Left lung (tissue), 10 donors: Measurements from ENCODE around the gene FAH. TPM values are rescaled to one million over a fixed set of nuclear protein-coding genes. Genes with fewer than 3 reads are reported as not detected.

Experiments used
- ATAC-seq: fragments of 200-7000 bp; cut with Tn5 transposase; one replicate; pipeline ENCODE4 v1.9.1; 2020; ENCODE audit warnings: moderate library complexity
- DNase-seq, 4 donors: peaks; one replicate each; pipeline ENCODE4 v3.0.0-alpha.2; 2013 to 2020
- H3K27ac ChIP-seq, 2 donors: fragments of 200-600 bp; sonication (generic) in 1 of 2; one replicate each; pipeline versions ENCODE4 v1.5.0 to v1.8.0; 2020 to 2021
- H3K27me3 ChIP-seq, 2 donors: fragments of 200-600 bp; sonication (generic) in 1 of 2; one replicate each; pipeline versions ENCODE4 v1.5.0 to v1.8.0; 2020 to 2021
- H3K36me3 ChIP-seq, 2 donors: fragments of 200-600 bp; sonication (generic) in 1 of 2; one replicate each; pipeline versions ENCODE4 v1.5.0 to v1.8.0; 2020 to 2021
- H3K4me1 ChIP-seq, 2 donors: fragments of 200-600 bp; one replicate each; pipeline ENCODE4 v1.8.0; 2021
- H3K4me3 ChIP-seq, 2 donors: fragments of 200-600 bp; sonication (generic) in 1 of 2; one replicate each; pipeline versions ENCODE4 v1.5.0 to v1.8.0; 2020 to 2021; ENCODE audit warnings: mild to moderate bottlenecking in 1 of 2
- H3K9me3 ChIP-seq, 2 donors: fragments of 200-600 bp; sonication (generic) in 1 of 2; one replicate each; pipeline versions ENCODE4 v1.5.0 to v1.8.0; 2020 to 2021
- intact Hi-C, 2 donors: fragments of 100-400 bp; cut with DNase I; formaldehyde crosslinking; loops; one replicate each; pipeline versions ENCODE4 v1.11.2 to v1.14.2; 2022
- polyA plus RNA-seq, 6 donors: library from polyadenylated mRNA; unstranded; fragments of 120-200 nt; gene quantifications; one replicate each; pipeline ENCODE4 v1.2.1, GENCODE V29; 2013; ENCODE audit not compliant: insufficient read length in 6 of 6
- total RNA-seq, 2 donors: library from RNA; stranded (reverse); fragmentation: NEBNext Ultra II Directional; extraction: Animal tissue kit (Norgen Biotek cat#: 25700); gene quantifications; one replicate each; pipeline ENCODE4 v1.2.1, GENCODE V29; 2021
- TF ChIP-seq, protein P1 (sequence below), 2 donors: fragments of 200-600 bp; sonication (generic) in 1 of 2; IDR thresholded peaks; one replicate each; pipeline versions ENCODE4 v1.5.0 to v1.8.0; 2021; ENCODE audit warnings: antibody characterized with exemption in 2 of 2
- donor health status: DM: no; HTN: yes; CAD: no.
- donor health status: DM: no; HTN: no; CAD: no.

FAH gene
- total and polyA plus RNA-seq, 8 donors: 50.2 to 68.7 (median 55.7) TPM

DNA sequence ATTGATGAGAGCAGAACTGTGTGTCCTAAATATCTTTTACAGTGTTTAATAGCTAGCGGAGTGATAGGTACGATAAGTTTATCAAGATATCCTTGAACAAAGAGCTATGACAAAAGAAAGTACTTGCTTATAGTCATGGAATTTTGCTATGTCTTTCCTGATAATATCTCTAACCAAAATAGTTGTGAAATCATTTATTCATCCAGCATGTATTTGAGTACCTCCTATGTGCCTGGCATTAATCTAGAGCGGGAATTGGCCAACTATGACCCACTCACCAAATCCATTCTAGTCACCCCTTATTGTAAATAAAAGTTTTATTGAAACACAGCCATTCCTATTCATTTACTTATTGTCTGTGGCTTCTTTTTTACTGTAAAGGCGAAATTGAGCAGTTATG, 46.7 kb upstream of the FAH start:
- Histone ChIP-seq H3K9me3 (no peaks in the 10 kb centered on the region), H3K36me3 (peaks cover 0 to 6% of the 10 kb centered on the region in 2 donors), H3K4me1 (peaks cover 3 to 14% of the 10 kb centered on the region in 2 donors), H3K27me3 (no peaks in the 10 kb centered on the region), H3K27ac (no peak overlapping the region), H3K4me3 (no peak overlapping the region)
- intact Hi-C loops: no loop called here
- DNase-seq: no peak
- ATAC-seq: no peak
- TF ChIP-seq, protein P1, sequence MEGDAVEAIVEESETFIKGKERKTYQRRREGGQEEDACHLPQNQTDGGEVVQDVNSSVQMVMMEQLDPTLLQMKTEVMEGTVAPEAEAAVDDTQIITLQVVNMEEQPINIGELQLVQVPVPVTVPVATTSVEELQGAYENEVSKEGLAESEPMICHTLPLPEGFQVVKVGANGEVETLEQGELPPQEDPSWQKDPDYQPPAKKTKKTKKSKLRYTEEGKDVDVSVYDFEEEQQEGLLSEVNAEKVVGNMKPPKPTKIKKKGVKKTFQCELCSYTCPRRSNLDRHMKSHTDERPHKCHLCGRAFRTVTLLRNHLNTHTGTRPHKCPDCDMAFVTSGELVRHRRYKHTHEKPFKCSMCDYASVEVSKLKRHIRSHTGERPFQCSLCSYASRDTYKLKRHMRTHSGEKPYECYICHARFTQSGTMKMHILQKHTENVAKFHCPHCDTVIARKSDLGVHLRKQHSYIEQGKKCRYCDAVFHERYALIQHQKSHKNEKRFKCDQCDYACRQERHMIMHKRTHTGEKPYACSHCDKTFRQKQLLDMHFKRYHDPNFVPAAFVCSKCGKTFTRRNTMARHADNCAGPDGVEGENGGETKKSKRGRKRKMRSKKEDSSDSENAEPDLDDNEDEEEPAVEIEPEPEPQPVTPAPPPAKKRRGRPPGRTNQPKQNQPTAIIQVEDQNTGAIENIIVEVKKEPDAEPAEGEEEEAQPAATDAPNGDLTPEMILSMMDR (IDR thresholded peaks at IDR 0.05): no peak

GRCh38 chr15:80107204-80107603, 45.6 kb upstream of the FAH start:
- DNase-seq (no peak), ATAC-seq (no peak)
- TF ChIP-seq, protein P1 (IDR thresholded peaks at IDR 0.05): no peak
- H3K9me3 ChIP-seq: no peaks in the 10 kb centered on the region
- H3K4me3 ChIP-seq: no peak overlapping the region
- intact Hi-C loops: no loop called here
- H3K36me3 ChIP-seq: peaks cover 0 to 6% of the 10 kb centered on the region in 2 donors
- H3K27ac ChIP-seq: no peak overlapping the region
- H3K27me3 ChIP-seq: no peaks in the 10 kb centered on the region
- H3K4me1 ChIP-seq: peaks cover 3 to 14% of the 10 kb centered on the region in 2 donors

DNA sequence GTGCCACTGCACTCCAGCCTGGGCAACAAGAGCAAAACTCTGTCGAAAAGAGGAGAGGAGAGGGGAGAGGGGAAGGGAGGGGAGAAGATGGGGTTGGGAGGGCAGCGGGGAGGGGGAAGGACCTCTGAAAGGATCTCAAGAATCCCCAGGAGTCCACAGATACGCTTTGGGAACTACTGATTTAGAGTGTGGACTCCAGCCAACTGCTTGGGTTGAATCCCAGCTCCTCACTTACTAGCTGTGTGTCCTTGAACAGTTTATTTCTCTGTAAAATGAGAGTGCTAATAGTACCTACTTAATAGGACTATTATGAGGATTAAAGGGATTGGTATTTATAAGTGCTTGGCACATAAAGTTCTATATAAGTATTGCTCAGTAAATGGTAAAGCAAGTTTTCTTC, 45.0 kb upstream of the FAH start:
- DNase-seq: peak in 1 of 4 donors; percentile 32
- Histone ChIP-seq H3K27ac (no peak overlapping the region), H3K4me1 (peaks cover 3 to 14% of the 10 kb centered on the region in 2 donors), H3K4me3 (no peak overlapping the region), H3K27me3 (no peaks in the 10 kb centered on the region), H3K9me3 (no peaks in the 10 kb centered on the region), H3K36me3 (peaks cover 0 to 6% of the 10 kb centered on the region in 2 donors)
- intact Hi-C loops: no loop called here
- ATAC-seq: no peak
- TF ChIP-seq, protein P1 (IDR thresholded peaks at IDR 0.05): no peak

DNA sequence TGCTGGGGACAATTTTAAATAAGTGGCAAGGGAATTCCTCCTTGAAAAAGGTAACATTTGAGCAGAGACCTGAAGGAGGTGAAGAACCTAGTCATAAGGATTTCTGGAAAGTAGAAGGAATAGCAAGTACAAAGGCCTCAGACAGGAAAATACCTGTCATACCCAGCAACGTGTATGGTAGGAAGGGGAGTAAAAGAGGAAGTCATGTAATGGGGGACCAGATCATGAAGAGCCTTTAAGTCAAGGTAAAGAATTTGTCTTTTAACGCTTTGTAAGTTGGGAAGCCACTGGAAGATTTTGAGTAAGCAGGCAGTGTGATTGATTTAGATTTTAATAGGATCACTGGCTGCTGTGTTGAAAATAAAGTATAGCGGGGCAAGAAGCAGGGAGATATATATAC, 43.4 kb upstream of the FAH start:
- Histone ChIP-seq H3K9me3 (no peaks in the 10 kb centered on the region), H3K4me1 (peaks cover 3 to 16% of the 10 kb centered on the region in 2 donors), H3K36me3 (no peaks in the 10 kb centered on the region), H3K27ac (no peak overlapping the region), H3K27me3 (no peaks in the 10 kb centered on the region), H3K4me3 (no peak overlapping the region)
- no peak for DNase-seq
- intact Hi-C loops: no loop called here
- ATAC-seq: no peak
- TF ChIP-seq, protein P1 (IDR thresholded peaks at IDR 0.05): no peak

- H3K4me1 ChIP-seq: peaks cover 3 to 19% of the 10 kb centered on the region in 2 donors
- H3K36me3 ChIP-seq: no peaks in the 10 kb centered on the region
- ATAC-seq: no peak
- no peak overlapping the region for H3K27ac ChIP-seq
- H3K27me3 ChIP-seq: no peaks in the 10 kb centered on the region
- intact Hi-C loops: no loop called here
- H3K4me3 ChIP-seq: no peak overlapping the region
- no peaks in the 10 kb centered on the region for H3K9me3 ChIP-seq
- TF ChIP-seq, protein P1 (IDR thresholded peaks at IDR 0.05): no peak
- DNase-seq: no peak
Measured at GRCh38 chr15:80110920-80111319, 41.9 kb upstream of the FAH start.
